NCI-H2029 (cell line): ENCODE data around the gene ZBTB4.
A peak's percentile ranks its signal among the peaks of the same experiment; 100 is the strongest.

Experiments used
- DNase-seq: peaks from one replicate; lab custom pipeline; 2025; lab: John Stamatoyannopoulos, UW

Gene ZBTB4

GRCh38 chr17:7468804-7469389, 10.5 kb downstream of the ZBTB4 start:
- no peak for DNase-seq

GRCh38 chr17:7468290-7468689, 11.1 kb downstream of the ZBTB4 start:
- no peak for DNase-seq

GRCh38 chr17:7467498-7467897, 11.9 kb downstream of the ZBTB4 start:
- no peak for DNase-seq

- no peak for DNase-seq
These were observed 12.6 kb downstream of the ZBTB4 start for GRCh38 chr17:7466639-7467341.

GRCh38 chr17:7466318-7466638, 13.2 kb downstream of the ZBTB4 start:
- no peak for DNase-seq

GRCh38 chr17:7465597-7466275, 13.7 kb downstream of the ZBTB4 start:
- DNase-seq = no peak

GRCh38 chr17:7464081-7464480, 15.3 kb downstream of the ZBTB4 start:
- no peak for DNase-seq

- no peak for DNase-seq
These were observed 16.0 kb downstream of the ZBTB4 start for GRCh38 chr17:7463372-7463846.

- no peak for DNase-seq
These were observed 16.7 kb downstream of the ZBTB4 start for GRCh38 chr17:7462474-7463371.

- DNase-seq = no peak
These were observed 18.4 kb downstream of the ZBTB4 start for GRCh38 chr17:7460850-7461660.

GRCh38 chr17:7459961-7460545, 19.4 kb downstream of the ZBTB4 start:
- DNase-seq = no peak

- no peak for DNase-seq
These were observed 31.0 kb downstream of the ZBTB4 start for GRCh38 chr17:7448461-7448860.

- DNase-seq = no peak
These were observed 33.8 kb downstream of the ZBTB4 start for GRCh38 chr17:7445619-7445968.

GRCh38 chr17:7444682-7445618, 34.5 kb downstream of the ZBTB4 start, which contains the start of gene CHRNB1:
CHRNB1 (plus strand) TSS chr17:7445061; CDS start chr17:7445128, 67 bp downstream.
- peak; percentile 12 for DNase-seq

- DNase-seq = no peak
These were observed 35.6 kb downstream of the ZBTB4 start for GRCh38 chr17:7443499-7444485.

- DNase-seq = no peak
These were observed 37.3 kb downstream of the ZBTB4 start for GRCh38 chr17:7442142-7442541.

- no peak for DNase-seq
These were observed 38.2 kb downstream of the ZBTB4 start for GRCh38 chr17:7441266-7441665.

GRCh38 chr17:7440834-7441195, 38.6 kb downstream of the ZBTB4 start:
- no peak for DNase-seq
